GM23338 (cell line): ENCODE data around the gene AK9. TPM values are rescaled to one million over a fixed set of nuclear protein-coding genes. Genes with fewer than 3 reads are reported as not detected.

ENCODE experiments used
- ATAC-seq: fragments of 200-7000 bp; cut with Tn5 transposase; 3 replicates; pipeline ENCODE4 v1.9.1; 2020
- DNase-seq: peaks from one replicate; pipeline ENCODE4 v3.0.0-alpha.2; 2015; ENCODE audit warnings: low spot score
- H2AFZ ChIP-seq: fragments of 200-600 bp; sonication (generic); 2 replicates; pipeline ENCODE4 v1.8.0; 2016; ENCODE audit warnings: antibody characterized with exemption, mild to moderate bottlenecking, moderate library complexity
- H3F3A ChIP-seq: fragments of 200-600 bp; sonication (generic); replicated peaks from 2 replicates; pipeline ENCODE4 v1.8.0; 2017; ENCODE audit warnings: antibody characterized with exemption, mixed run types, low read depth
- H3K27ac ChIP-seq: fragments of 200-600 bp; sonication (generic); 2 replicates; pipeline ENCODE4 v1.6.1; 2016; ENCODE audit warnings: low read depth
- H3K27me3 ChIP-seq: fragments of 200-600 bp; sonication (generic); 2 replicates; pipeline ENCODE4 v1.8.0; 2016; ENCODE audit warnings: mild to moderate bottlenecking, mixed run types, moderate library complexity; ENCODE audit not compliant: insufficient read depth
- H3K36me3 ChIP-seq: fragments of 200-600 bp; sonication (generic); 2 replicates; pipeline ENCODE4 v1.8.0; 2016; ENCODE audit warnings: mild to moderate bottlenecking; ENCODE audit not compliant: insufficient read depth
- H3K4me1 ChIP-seq: fragments of 200-600 bp; sonication (generic); 2 replicates; pipeline ENCODE4 v1.8.0; 2016; ENCODE audit warnings: mild to moderate bottlenecking, moderate library complexity; ENCODE audit not compliant: insufficient read depth
- H3K4me2 ChIP-seq: fragments of 200-600 bp; sonication (generic); 2 replicates; pipeline ENCODE4 v1.7.1; 2017; ENCODE audit warnings: mixed run types
- H3K4me3 ChIP-seq: fragments of 200-600 bp; sonication (generic); 2 replicates; pipeline ENCODE4 v1.6.1; 2016; ENCODE audit warnings: mixed run types
- H3K79me2 ChIP-seq: fragments of 200-600 bp; sonication (generic); replicated peaks from 2 replicates; pipeline ENCODE4 v1.8.0; 2017; ENCODE audit warnings: mild to moderate bottlenecking; ENCODE audit not compliant: insufficient read depth
- H3K9me2 ChIP-seq: fragments of 200-600 bp; sonication (generic); 2 replicates; pipeline ENCODE4 v1.8.0; 2017; ENCODE audit not compliant: insufficient read depth
- H4K20me1 ChIP-seq: fragments of 200-600 bp; sonication (generic); replicated peaks from 2 replicates; pipeline ENCODE4 v1.8.0; 2017; ENCODE audit warnings: mild to moderate bottlenecking; ENCODE audit not compliant: insufficient read depth
- H3K27ac Mint-ChIP-seq: 2 replicates; pipeline ENCODE4 v1.8.0; 2020; ENCODE audit warnings: inconsistent platforms, mild to moderate bottlenecking, moderate library complexity, mixed read lengths
- H3K27me3 Mint-ChIP-seq: 3 replicates; pipeline ENCODE4 v1.8.0; 2022; ENCODE audit warnings: low read depth, mild to moderate bottlenecking, moderate library complexity, mixed read lengths, inconsistent platforms; ENCODE audit not compliant: insufficient read depth, poor library complexity
- H3K36me3 Mint-ChIP-seq: 3 replicates; pipeline ENCODE4 v1.8.0; 2021; ENCODE audit warnings: low read depth, mild to moderate bottlenecking, inconsistent platforms, moderate library complexity, mixed read lengths
- H3K4me1 Mint-ChIP-seq: 3 replicates; pipeline ENCODE4 v1.8.0; 2020; ENCODE audit warnings: mild to moderate bottlenecking, inconsistent platforms, mixed read lengths
- H3K4me3 Mint-ChIP-seq: 3 replicates; pipeline ENCODE4 v1.8.0; 2021; ENCODE audit warnings: moderate library complexity, mild to moderate bottlenecking, inconsistent platforms, mixed read lengths
- H3K9me3 Mint-ChIP-seq: 3 replicates; pipeline ENCODE4 v1.8.0; 2020; ENCODE audit warnings: moderate library complexity, mild to moderate bottlenecking, inconsistent platforms, mixed read lengths
- CREB1 ChIP-seq: fragments of 250-450 bp; sonication (Bioruptor Pico); IDR thresholded peaks from 2 replicates; pipeline ENCODE4 v1.5.0; 2020; ENCODE audit warnings: low read depth, mild to moderate bottlenecking, moderate library complexity
- CTCF ChIP-seq, 2 experiments: fragments of 200-600 bp in 1 of 2; sonication (generic) in 1 of 2; conservative IDR thresholded peaks; 2 replicates each; pipeline versions ENCODE4 v1.5.1 to v1.6.1; 2016 to 2017; ENCODE audit warnings: antibody characterized with exemption in 2 of 2, low read depth in 2 of 2, mild to moderate bottlenecking in 2 of 2, moderate library complexity in 1 of 2
- ETS1 ChIP-seq: IDR thresholded peaks from 2 replicates; pipeline ENCODE4 v1.6.1; 2016; ENCODE audit warnings: antibody characterized with exemption
- EZH2 ChIP-seq: fragments of 200-600 bp; sonication (generic); IDR thresholded peaks from one replicate; pipeline ENCODE4 v1.8.0; 2017; ENCODE audit warnings: antibody characterized with exemption, mild to moderate bottlenecking, low read depth; ENCODE audit not compliant: unreplicated experiment
- EZH2phosphoT487 ChIP-seq: fragments of 200-600 bp; sonication (generic); IDR thresholded peaks from one replicate; pipeline ENCODE4 v1.8.1; 2018; ENCODE audit warnings: antibody characterized with exemption; ENCODE audit not compliant: unreplicated experiment
- JUNB ChIP-seq: IDR thresholded peaks from one replicate; pipeline ENCODE4 v1.6.1; 2016; ENCODE audit warnings: antibody characterized with exemption; ENCODE audit not compliant: unreplicated experiment
- NANOG ChIP-seq: IDR thresholded peaks from 2 replicates; pipeline ENCODE4 v1.6.1; 2016; ENCODE audit warnings: antibody characterized with exemption, borderline replicate concordance
- POLR2AphosphoS5 ChIP-seq: IDR thresholded peaks from 2 replicates; pipeline ENCODE4 v1.6.1; 2016; ENCODE audit warnings: antibody characterized with exemption, low read depth
- REST ChIP-seq: IDR thresholded peaks from one replicate; pipeline ENCODE4 v1.6.1; 2018; ENCODE audit warnings: antibody characterized with exemption; ENCODE audit not compliant: unreplicated experiment
- STAT1 ChIP-seq: IDR thresholded peaks from one replicate; pipeline ENCODE4 v1.6.1; 2016; ENCODE audit warnings: antibody characterized with exemption; ENCODE audit not compliant: unreplicated experiment
- ZNF114 ChIP-seq: fragments of 250-450 bp; sonication (Bioruptor Pico); IDR thresholded peaks from 2 replicates; pipeline ENCODE4 v1.5.0; 2020; ENCODE audit warnings: mild to moderate bottlenecking, moderate library complexity
- ZNF331 ChIP-seq: fragments of 250-450 bp; sonication (Bioruptor Pico); IDR thresholded peaks from 2 replicates; pipeline ENCODE4 v1.5.0; 2020; ENCODE audit warnings: low read depth, mild to moderate bottlenecking, moderate library complexity
- ZNF462 ChIP-seq: fragments of 250-450 bp; sonication (Bioruptor Pico); IDR thresholded peaks from 2 replicates; pipeline ENCODE4 v1.5.0; 2020; ENCODE audit warnings: mild to moderate bottlenecking, moderate library complexity
- polyA plus RNA-seq: library from polyadenylated mRNA; unstranded; fragments of >200 nt; fragmentation: Nextera tagmentation; extraction: Ambion mirVana; gene quantifications from 2 replicates; pipeline ENCODE4 v1.2.1, GENCODE V29; 2016
- total RNA-seq: library from RNA; depleted of rRNA; stranded (reverse); fragments of >200 nt; shearing (Covaris generic); gene quantifications from 2 replicates; pipeline ENCODE4 v1.2.3, GENCODE V29; 2014

Gene AK9
- total and polyA plus RNA-seq, 2 experiments from 2014 or later = 2.0 to 6.4 TPM

GRCh38 chr6:109514946-109515345 lies 176.1 kb downstream of the AK9 start:
- Mint-ChIP-seq H3K4me3 (no peak overlapping the region), H3K36me3 (peaks cover 19% of the 10 kb centered on the region), H3K27ac (no peak overlapping the region), H3K4me1 (peaks cover 16% of the 10 kb centered on the region), H3K9me3 (peaks cover 18% of the 10 kb centered on the region), H3K27me3 (no peaks in the 10 kb centered on the region)
- no peaks in the 10 kb centered on the region for H3K36me3 ChIP-seq
- H3K27me3 ChIP-seq = no peaks in the 10 kb centered on the region
- peaks cover 17% of the 10 kb centered on the region for H3K4me1 ChIP-seq
- H3K4me3 ChIP-seq = no peak overlapping the region
- DNase-seq = no peak
- no peaks in the 10 kb centered on the region for H3K79me2 ChIP-seq
- TF ChIP-seq ZNF331 (CRISPR knock-in tag) (no peak), EZH2phosphoT487 (no peak), EZH2 (no peak), ZNF114 (CRISPR knock-in tag) (no peak), REST (no peak), ETS1 (no peak), STAT1 (no peak), CREB1 (no peak), POLR2AphosphoS5 (no peak), JUNB (no peak), NANOG (no peak), CTCF (conservative IDR thresholded peaks at IDR 0.05; ENCODE audit: low read depth in 2 of 2) (no peak), ZNF462 (CRISPR knock-in tag) (no peak)
- H3K4me2 ChIP-seq = no peak overlapping the region
- H4K20me1 ChIP-seq = no peaks in the 10 kb centered on the region
- no peaks in the 10 kb centered on the region for H3F3A ChIP-seq
- ATAC-seq = no peak
- H2AFZ ChIP-seq = no peak overlapping the region
- no peak overlapping the region for H3K27ac ChIP-seq
- no peaks in the 10 kb centered on the region; the same call in none of the 2 replicates for H3K9me2 ChIP-seq
